Stomach smooth muscle (tissue), 2 donors: ENCODE results near the gene ZNF620.
"Not testable (repeated sequence)": the region's sequence is repeated elsewhere in the genome, so short reads cannot be mapped to it uniquely, and the experiment has no call there.

Source experiments
- H3K27ac ChIP-seq: one replicate; pipeline ENCODE4 v1.7.0; 2013; ENCODE audit warnings: mild to moderate bottlenecking, low read length, inconsistent platforms
- H3K27me3 ChIP-seq, 2 donors: one replicate each; pipeline ENCODE4 v1.7.0; 2013; ENCODE audit warnings: low read length in 2 of 2; ENCODE audit not compliant: insufficient read depth in 2 of 2, control insufficient read depth in 1 of 2
- H3K36me3 ChIP-seq, 2 donors: one replicate each; pipeline ENCODE4 v1.7.0; 2013; ENCODE audit warnings: low read length in 2 of 2; ENCODE audit not compliant: control insufficient read depth in 2 of 2, insufficient read depth in 2 of 2
- H3K4me1 ChIP-seq: one replicate; pipeline ENCODE4 v1.7.0; 2013; ENCODE audit warnings: low read length; ENCODE audit not compliant: control insufficient read depth, insufficient read depth
- H3K4me3 ChIP-seq, 2 donors: one replicate each; pipeline ENCODE4 v1.7.0; 2013; ENCODE audit warnings: low read length in 2 of 2
- H3K9ac ChIP-seq, 2 donors: one replicate each; pipeline ENCODE4 v1.7.0; 2013; ENCODE audit warnings: low read length in 2 of 2, mild to moderate bottlenecking in 1 of 2
- H3K9me3 ChIP-seq, 2 donors: one replicate each; pipeline ENCODE4 v1.7.0; 2013; ENCODE audit warnings: low read length in 2 of 2; ENCODE audit not compliant: control insufficient read depth in 2 of 2
- donor health status: healthy.
- donor health status: Pancreatic carcinoma.

ZNF620 gene

GRCh38 chr3:40505599-40506462 lies at the start of gene ZNF620:
TSS of gene ZNF620 (plus strand) at chr3:40506039. CDS start at chr3:40506353, 314 bp downstream.
- peak within 1 kb of the TSS; percentile 78 to 94 for H3K4me3 ChIP-seq
- H3K4me1 ChIP-seq: peaks cover 7% of the 10 kb centered on the region
- H3K9me3 ChIP-seq: no peaks in the 10 kb centered on the region
- peak within 1 kb of the TSS; percentile 78 for H3K27ac ChIP-seq
- H3K27me3 ChIP-seq: no peaks in the 10 kb centered on the region
- peak within 1 kb of the TSS; percentile 72 to 92 for H3K9ac ChIP-seq
- H3K36me3 ChIP-seq: peaks cover 5 to 7% of the 10 kb centered on the region in 2 donors

GRCh38 chr3:40456279-40456939 lies 49.4 kb upstream of the ZNF620 start:
- H3K9ac ChIP-seq: peak overlapping the region; percentile 96 to 97
- H3K4me3 ChIP-seq: peak overlapping the region; percentile 96 to 99
- no peaks in the 10 kb centered on the region for H3K9me3 ChIP-seq
- H3K4me1 ChIP-seq: peaks cover 26% of the 10 kb centered on the region
- H3K27me3 ChIP-seq: no peaks in the 10 kb centered on the region
- H3K36me3 ChIP-seq: peaks cover 21 to 25% of the 10 kb centered on the region in 2 donors
- peak overlapping the region; percentile 78 for H3K27ac ChIP-seq

GRCh38 chr3:40456940-40457823 lies 48.7 kb upstream of the ZNF620 start, which contains the start of gene RPL14:
TSS of gene RPL14 (plus strand) at chr3:40457339. CDS start at chr3:40457472, 133 bp downstream.
- Histone ChIP-seq H3K36me3 (peaks cover 21 to 27% of the 10 kb centered on the region in 2 donors), H3K4me1 (peaks cover 25% of the 10 kb centered on the region), H3K4me3 (peak within 1 kb of the TSS; percentile 96 to 99), H3K27ac (peak within 1 kb of the TSS; percentile 78), H3K27me3 (no peaks in the 10 kb centered on the region), H3K9ac (peak within 1 kb of the TSS; percentile 96 to 97), H3K9me3 (no peaks in the 10 kb centered on the region)

- Histone ChIP-seq H3K9ac (peak overlapping the region; percentile 96 to 97), H3K4me3 (peak overlapping the region; percentile 96 to 99), H3K4me1 (peaks cover 15% of the 10 kb centered on the region), H3K27ac (no peak overlapping the region), H3K27me3 (no peaks in the 10 kb centered on the region), H3K36me3 (peaks cover 24 to 28% of the 10 kb centered on the region in 2 donors), H3K9me3 (no peaks in the 10 kb centered on the region)
Observed at GRCh38 chr3:40458473-40458872, 47.4 kb upstream of the ZNF620 start.

- H3K9ac ChIP-seq, H3K9me3 ChIP-seq, H3K27me3 ChIP-seq, H3K4me3 ChIP-seq, H3K27ac ChIP-seq: not testable (repeated sequence)
- H3K4me1 ChIP-seq: peaks cover 12% of the 10 kb centered on the region
- H3K36me3 ChIP-seq: peaks cover 30 to 41% of the 10 kb centered on the region in 2 donors
Observed at GRCh38 chr3:40460481-40460880, 45.4 kb upstream of the ZNF620 start.

GRCh38 chr3:40461161-40461560 lies 44.7 kb upstream of the ZNF620 start:
- Histone ChIP-seq H3K9ac (no peak overlapping the region), H3K36me3 (peaks cover 30 to 41% of the 10 kb centered on the region in 2 donors)

GRCh38 chr3:40462838-40463237 lies 43.0 kb upstream of the ZNF620 start:
- H3K9me3 ChIP-seq, H3K4me3 ChIP-seq, H3K27ac ChIP-seq, H3K9ac ChIP-seq, H3K27me3 ChIP-seq: not testable (repeated sequence)
- peaks cover 10% of the 10 kb centered on the region for H3K4me1 ChIP-seq
- H3K36me3 ChIP-seq: peaks cover 30 to 41% of the 10 kb centered on the region in 2 donors

More at GRCh38 chr3:40461161-40461560, 44.7 kb upstream of the ZNF620 start:
- Histone ChIP-seq H3K4me1 (peaks cover 12% of the 10 kb centered on the region), H3K9me3 (no peaks in the 10 kb centered on the region), H3K4me3 (no peak overlapping the region), H3K27ac (no peak overlapping the region), H3K27me3 (no peaks in the 10 kb centered on the region)

GRCh38 chr3:40463579-40463978 lies 42.3 kb upstream of the ZNF620 start:
- H3K27ac ChIP-seq: no peak overlapping the region
- H3K27me3 ChIP-seq: no peaks in the 10 kb centered on the region
- H3K9ac ChIP-seq: no peak overlapping the region
- H3K36me3 ChIP-seq: peaks cover 26 to 34% of the 10 kb centered on the region in 2 donors
- peaks cover 4% of the 10 kb centered on the region for H3K4me1 ChIP-seq
- no peak overlapping the region for H3K4me3 ChIP-seq
- no peaks in the 10 kb centered on the region for H3K9me3 ChIP-seq

GRCh38 chr3:40464339-40465110 lies 41.3 kb upstream of the ZNF620 start:
- H3K9ac ChIP-seq: no peak overlapping the region
- H3K4me3 ChIP-seq: no peak overlapping the region
- no peak overlapping the region for H3K27ac ChIP-seq
- no peaks in the 10 kb centered on the region for H3K4me1 ChIP-seq
- no peaks in the 10 kb centered on the region for H3K27me3 ChIP-seq
- H3K9me3 ChIP-seq: no peaks in the 10 kb centered on the region
- H3K36me3 ChIP-seq: peaks cover 20 to 26% of the 10 kb centered on the region in 2 donors

GRCh38 chr3:40465111-40465407 lies 40.8 kb upstream of the ZNF620 start:
- Histone ChIP-seq H3K4me1 (no peaks in the 10 kb centered on the region), H3K9me3 (no peaks in the 10 kb centered on the region), H3K36me3 (peaks cover 17 to 26% of the 10 kb centered on the region in 2 donors), H3K9ac (no peak overlapping the region), H3K4me3 (no peak overlapping the region), H3K27ac (no peak overlapping the region), H3K27me3 (no peaks in the 10 kb centered on the region)
